Loucy (cell line): ENCODE measurements around the gene RPS3A.

Experiments
- CTCF ChIP-seq: fragments of 200-600 bp; sonication (generic); conservative IDR thresholded peaks from 2 replicates; pipeline ENCODE4 v1.5.1; 2014; ENCODE audit warnings: mild to moderate bottlenecking, antibody characterized with exemption, low read length
- EZH2phosphoT487 ChIP-seq: fragments of 200-600 bp; IDR thresholded peaks from 2 replicates; pipeline ENCODE4 v1.6.1; 2018; ENCODE audit warnings: antibody characterized with exemption, mild to moderate bottlenecking, moderate library complexity, borderline replicate concordance

GRCh38 chr4:151095142-151095541 lies 4.3 kb upstream of the RPS3A start:
- TF ChIP-seq CTCF: no peak
- no peak for TF ChIP-seq EZH2phosphoT487
